ENCODE data around the gene FAM187B.

GRCh38 chr19:35269438-35270117, 41.0 kb upstream of the FAM187B start:
- peak; percentile 50 to 98 (median 94) for TF ChIP-seq CTCF (IDR thresholded peaks at IDR 0.05)
- TF ChIP-seq POLR2A (IDR thresholded peaks at IDR 0.05), result no peak

All from right lobe of liver (tissue), 4 donors.